ENCODE results near the gene ENG. TPM values are rescaled to one million over a fixed set of nuclear protein-coding genes. Genes with fewer than 3 reads are reported as not detected.

Gene ENG
- total RNA-seq, 4 donors from 2014 or later: 34.3 to 200 (median 120) TPM

GRCh38 chr9:127825319-127826051 lies 29.0 kb downstream of the ENG start:
- ATAC-seq (ENCODE audit: low FRiP score): peak; percentile 8
- TF ChIP-seq, protein P1, sequence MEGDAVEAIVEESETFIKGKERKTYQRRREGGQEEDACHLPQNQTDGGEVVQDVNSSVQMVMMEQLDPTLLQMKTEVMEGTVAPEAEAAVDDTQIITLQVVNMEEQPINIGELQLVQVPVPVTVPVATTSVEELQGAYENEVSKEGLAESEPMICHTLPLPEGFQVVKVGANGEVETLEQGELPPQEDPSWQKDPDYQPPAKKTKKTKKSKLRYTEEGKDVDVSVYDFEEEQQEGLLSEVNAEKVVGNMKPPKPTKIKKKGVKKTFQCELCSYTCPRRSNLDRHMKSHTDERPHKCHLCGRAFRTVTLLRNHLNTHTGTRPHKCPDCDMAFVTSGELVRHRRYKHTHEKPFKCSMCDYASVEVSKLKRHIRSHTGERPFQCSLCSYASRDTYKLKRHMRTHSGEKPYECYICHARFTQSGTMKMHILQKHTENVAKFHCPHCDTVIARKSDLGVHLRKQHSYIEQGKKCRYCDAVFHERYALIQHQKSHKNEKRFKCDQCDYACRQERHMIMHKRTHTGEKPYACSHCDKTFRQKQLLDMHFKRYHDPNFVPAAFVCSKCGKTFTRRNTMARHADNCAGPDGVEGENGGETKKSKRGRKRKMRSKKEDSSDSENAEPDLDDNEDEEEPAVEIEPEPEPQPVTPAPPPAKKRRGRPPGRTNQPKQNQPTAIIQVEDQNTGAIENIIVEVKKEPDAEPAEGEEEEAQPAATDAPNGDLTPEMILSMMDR (IDR thresholded peaks at IDR 0.05): no peak
- no peak for DNase-seq (ENCODE audit: low spot score)

DNA sequence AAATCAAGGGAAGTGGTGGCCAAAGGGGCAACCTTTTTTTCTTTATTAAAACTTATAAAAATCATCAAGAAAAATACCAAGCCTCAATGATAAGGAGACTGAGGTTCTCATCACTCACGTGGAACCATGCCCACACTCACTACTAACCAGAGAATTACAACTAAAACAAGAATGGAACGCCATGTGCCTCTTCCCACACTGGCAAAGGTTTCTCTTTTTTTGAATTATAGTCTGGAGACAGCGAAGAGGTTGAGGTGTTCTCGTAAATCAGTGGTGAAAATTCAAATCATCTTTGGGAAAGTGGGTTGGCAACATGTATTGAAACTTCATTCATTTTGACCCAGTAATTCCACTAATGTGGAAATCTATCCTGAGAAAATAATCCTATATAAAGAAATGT lies 32.4 kb downstream of the ENG start:
- TF ChIP-seq, protein P1 (IDR thresholded peaks at IDR 0.05): no peak
- ATAC-seq (ENCODE audit: low FRiP score) (no peak), DNase-seq (ENCODE audit: low spot score) (no peak)

DNA sequence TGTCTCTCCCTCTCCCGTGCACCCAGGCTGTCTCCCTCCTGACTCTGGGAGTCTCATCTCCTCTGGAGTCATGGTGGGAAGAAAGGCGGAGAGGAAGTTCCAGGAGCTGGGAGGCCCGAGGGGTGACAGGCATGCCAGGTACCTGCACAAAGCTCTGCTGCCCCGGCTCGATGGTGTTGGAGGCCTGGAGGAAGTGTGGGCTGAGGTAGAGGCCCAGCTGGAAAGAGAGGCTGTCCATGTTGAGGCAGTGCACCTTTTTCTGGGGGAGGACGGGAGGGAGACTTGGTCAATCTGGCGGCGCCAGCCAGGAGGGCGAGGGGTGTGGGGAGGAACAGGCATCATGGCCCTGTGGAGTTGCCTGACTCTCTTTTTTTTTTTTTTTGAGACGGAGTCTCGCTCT lies 35.9 kb downstream of the ENG start:
- TF ChIP-seq, protein P1 (IDR thresholded peaks at IDR 0.05): no peak
- no peak for DNase-seq (ENCODE audit: low spot score)
- ATAC-seq (ENCODE audit: low FRiP score): no peak

DNA sequence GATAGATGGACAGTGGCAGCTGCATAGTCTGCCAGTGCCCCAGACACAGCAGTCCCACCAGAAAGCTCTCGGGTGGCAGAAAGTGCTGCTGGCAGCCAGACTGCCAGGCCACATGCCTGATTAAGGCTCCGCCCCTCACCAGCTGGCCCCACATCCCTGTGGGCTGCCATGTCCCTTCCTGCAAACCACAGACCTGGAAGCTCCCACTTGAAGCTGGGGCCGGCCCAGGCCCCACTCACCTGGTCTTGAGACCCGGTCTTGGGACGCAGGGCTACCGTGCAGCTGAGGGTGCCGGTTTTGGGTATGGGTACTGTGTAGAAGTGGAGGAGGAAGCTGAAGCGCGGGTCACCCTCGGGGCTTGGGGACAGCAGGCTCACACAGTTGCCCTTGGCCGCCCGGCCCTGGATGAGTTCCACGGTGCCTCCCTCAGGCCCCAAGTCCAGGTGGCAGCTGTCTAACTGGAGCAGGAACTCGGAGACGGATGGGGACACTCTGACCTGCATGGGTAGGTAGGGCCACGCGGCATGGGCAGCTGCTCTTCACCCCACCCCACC lies 36.5 kb downstream of the ENG start:
- TF ChIP-seq, protein P1 (IDR thresholded peaks at IDR 0.05): no peak
- DNase-seq (ENCODE audit: low spot score) (no peak), ATAC-seq (ENCODE audit: low FRiP score) (no peak)

- DNase-seq (ENCODE audit: low spot score): no peak
- no peak for ATAC-seq (ENCODE audit: low FRiP score)
- TF ChIP-seq, protein P1 (IDR thresholded peaks at IDR 0.05): no peak
Measured at GRCh38 chr9:127816728-127817127, 37.7 kb downstream of the ENG start.

DNA sequence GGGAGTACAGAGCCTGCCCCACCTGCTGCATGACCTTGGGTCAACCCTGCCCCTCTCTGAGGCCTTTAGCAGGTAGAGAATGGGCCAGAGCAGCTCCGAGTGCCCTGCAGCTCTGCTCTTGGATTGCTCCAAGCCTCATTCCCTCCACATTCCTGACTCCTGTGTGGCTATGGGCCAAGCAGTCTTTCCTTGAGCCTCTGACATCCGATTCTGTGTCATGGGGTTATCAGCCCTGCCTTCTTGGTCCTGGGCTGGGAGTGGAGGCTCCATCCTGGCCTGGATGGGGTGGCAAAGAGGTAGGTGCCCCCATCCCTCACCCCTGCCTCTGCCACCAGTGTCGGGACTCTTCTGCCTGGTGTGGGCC lies 38.1 kb downstream of the ENG start:
- ATAC-seq (ENCODE audit: low FRiP score): no peak
- TF ChIP-seq, protein P1 (IDR thresholded peaks at IDR 0.05): no peak
- DNase-seq (ENCODE audit: low spot score): no peak
